Measurements from ENCODE around the gene CHST11.
"Not testable (repeated sequence)": the region's sequence is repeated elsewhere in the genome, so short reads cannot be mapped to it uniquely, and the experiment has no call there.

CHST11 gene

DNA sequence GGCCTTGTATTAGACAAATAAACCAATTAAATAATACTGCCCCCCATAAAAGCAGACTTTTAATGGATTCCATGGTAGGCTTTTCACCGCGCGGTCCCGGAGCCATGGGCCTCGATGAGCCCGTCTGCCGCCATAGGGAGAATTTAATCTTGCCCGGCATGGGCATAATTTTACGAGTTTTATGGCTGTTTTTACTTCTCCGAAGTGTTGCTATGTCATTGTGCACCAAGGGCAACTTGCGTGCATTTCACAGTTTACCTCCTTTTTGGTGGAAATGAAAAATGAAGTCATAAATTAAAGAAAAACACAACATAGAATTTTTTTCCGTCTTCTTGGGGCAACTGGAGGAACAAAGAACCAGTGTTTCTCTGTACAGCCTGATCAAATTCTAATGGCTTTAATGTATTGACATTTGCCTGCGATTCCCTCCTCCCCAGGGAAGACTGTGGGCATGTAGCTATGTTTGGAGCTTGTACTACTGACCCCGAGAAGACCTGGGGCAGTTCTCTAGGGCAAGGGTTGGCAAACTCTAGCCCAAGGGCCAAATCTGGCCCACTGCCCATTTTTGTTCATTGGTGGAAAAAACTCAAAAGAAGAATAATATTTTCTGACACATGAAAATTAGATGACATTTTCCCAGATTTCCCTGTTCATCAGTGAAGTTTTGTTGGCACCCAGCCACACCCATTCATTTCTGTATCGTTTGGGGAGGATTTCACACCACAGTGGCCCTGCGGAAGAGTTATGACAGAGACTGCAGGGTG, 142.7 kb downstream of the CHST11 start:
- DNase-seq: no peak
- in situ Hi-C loops (cut with HindIII; ENCODE audit: low pct_ligation_motif_present, low pct_unique_long_range_greater_than_20kb, low sequenced_read_pairs): loop anchor here (25.0 kb wide), 1 partner anchor 162 kb away; no protein-coding TSS in a partner anchor

DNA sequence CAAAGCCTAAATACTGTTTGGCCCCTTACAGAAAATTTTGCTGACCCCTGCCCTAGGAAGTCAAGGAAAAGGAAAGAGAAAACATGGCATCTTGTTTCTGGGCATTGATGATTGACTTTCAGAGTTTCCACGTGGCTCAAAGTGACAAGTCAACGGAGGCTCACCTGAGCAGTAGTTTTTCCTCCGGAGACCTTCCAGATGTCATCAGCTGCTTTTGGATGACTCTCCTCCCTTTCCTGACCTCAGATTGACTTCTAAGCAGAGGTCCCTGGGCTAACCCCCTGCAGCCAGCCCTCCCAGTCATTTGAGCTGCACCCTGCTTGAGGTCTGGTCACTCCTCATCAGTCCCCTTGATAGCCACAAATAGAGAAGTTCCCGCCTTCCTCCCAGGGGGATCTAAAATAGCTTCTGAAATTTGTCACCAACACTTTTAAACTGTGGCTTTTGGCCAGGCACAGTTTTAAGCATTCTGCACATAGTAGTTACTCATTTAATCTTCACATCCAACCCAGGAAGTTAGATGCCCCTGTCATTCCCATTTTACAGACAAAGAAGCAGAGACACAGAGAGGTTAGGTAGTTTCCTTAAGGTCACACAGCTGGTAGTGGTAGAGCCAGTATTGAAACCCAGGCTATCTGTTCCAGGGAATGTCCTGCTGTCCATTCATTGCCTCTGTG, 143.4 kb downstream of the CHST11 start:
- in situ Hi-C loops (cut with HindIII; ENCODE audit: low pct_ligation_motif_present, low pct_unique_long_range_greater_than_20kb, low sequenced_read_pairs): loop anchor here (25.0 kb wide), 1 partner anchor 163 kb away; no protein-coding TSS in a partner anchor
- no peak for DNase-seq

- DNase-seq: no peak
- in situ Hi-C loops (cut with HindIII; ENCODE audit: low pct_ligation_motif_present, low pct_unique_long_range_greater_than_20kb, low sequenced_read_pairs): loop anchor here (25.0 kb wide), 1 partner anchor 164 kb away; no protein-coding TSS in a partner anchor
Observed at GRCh38 chr12:104600790-104601739, 144.3 kb downstream of the CHST11 start.

DNA sequence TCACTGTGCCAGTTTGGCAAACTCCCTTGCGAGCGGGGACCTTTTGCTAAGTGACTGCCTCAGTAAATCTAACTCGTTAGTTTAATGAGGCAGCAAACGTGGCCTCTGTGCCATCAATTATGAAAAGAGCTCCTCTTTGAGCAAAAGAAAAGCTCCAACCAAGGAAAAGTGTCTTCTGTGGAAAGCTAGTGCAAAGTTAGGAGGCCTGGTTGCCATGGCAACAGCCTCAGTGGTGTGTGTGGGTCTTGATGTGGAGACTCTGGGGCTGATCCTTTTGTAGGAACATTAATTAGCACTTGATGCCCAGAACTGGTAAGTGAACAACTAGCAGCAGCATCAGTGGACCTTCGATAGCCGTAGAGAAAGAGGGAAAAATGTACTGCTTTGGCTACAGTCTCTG, 145.7 kb downstream of the CHST11 start:
- in situ Hi-C loops (cut with HindIII; ENCODE audit: low pct_ligation_motif_present, low pct_unique_long_range_greater_than_20kb, low sequenced_read_pairs): loop anchor here (25.0 kb wide), 1 partner anchor 165 kb away; no protein-coding TSS in a partner anchor
- DNase-seq: no peak

GRCh38 chr12:104602896-104603295, 146.1 kb downstream of the CHST11 start:
- in situ Hi-C loops (cut with HindIII; ENCODE audit: low pct_ligation_motif_present, low pct_unique_long_range_greater_than_20kb, low sequenced_read_pairs): loop anchor here (25.0 kb wide), 1 partner anchor 166 kb away; no protein-coding TSS in a partner anchor
- DNase-seq: no peak

GRCh38 chr12:104603545-104603973, 146.8 kb downstream of the CHST11 start:
- DNase-seq: no peak
- in situ Hi-C loops (cut with HindIII; ENCODE audit: low pct_ligation_motif_present, low pct_unique_long_range_greater_than_20kb, low sequenced_read_pairs): loop anchor here (25.0 kb wide), 1 partner anchor 166 kb away; no protein-coding TSS in a partner anchor

DNA sequence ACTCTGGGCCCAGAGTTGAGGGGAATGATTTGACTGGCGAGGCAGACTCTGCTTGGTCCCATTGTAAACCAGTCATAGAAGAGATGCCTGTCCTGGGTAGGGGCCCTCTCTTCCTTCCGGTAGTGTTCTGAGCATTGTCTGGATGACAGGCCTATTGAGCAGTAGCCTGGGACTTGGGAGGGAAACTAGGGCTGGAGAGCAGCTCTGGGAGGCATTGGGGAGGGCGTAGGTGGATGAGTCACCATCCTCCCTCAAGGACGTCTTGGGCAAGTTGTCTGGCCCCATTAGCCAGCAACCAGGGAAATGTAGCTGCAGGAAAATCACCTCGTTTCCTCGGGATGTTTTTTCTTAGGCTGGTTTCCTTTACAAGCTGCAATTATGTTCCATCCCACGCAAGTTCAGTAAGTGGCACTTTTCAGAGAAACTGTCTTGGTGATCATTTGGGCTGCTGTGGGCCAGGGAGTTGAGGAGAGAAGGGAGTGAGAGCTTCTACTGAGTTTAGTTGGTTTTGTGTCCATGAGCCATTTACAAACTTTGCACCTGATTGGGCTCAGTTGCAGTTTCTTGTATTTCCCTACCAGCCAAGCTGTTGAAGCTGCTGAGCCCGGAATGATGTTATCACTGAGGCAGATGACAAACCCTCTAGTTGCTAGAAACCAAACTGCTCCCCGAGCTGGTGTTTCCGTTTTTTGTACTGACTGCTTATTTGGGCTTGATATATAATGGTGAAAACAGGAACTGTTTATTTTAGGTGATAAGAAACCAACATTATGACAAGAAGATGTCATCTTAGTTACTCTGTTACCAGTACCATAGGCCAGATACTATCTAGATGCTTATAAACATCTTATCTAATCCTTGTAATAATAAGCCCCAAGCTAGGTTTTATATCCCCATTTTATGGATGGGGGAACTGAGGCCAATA, 147.6 kb downstream of the CHST11 start:
- in situ Hi-C loops (cut with HindIII; ENCODE audit: low pct_ligation_motif_present, low pct_unique_long_range_greater_than_20kb, low sequenced_read_pairs): loop anchor here (25.0 kb wide), 1 partner anchor 167 kb away; no protein-coding TSS in a partner anchor
- peak; percentile 90 for DNase-seq

DNA sequence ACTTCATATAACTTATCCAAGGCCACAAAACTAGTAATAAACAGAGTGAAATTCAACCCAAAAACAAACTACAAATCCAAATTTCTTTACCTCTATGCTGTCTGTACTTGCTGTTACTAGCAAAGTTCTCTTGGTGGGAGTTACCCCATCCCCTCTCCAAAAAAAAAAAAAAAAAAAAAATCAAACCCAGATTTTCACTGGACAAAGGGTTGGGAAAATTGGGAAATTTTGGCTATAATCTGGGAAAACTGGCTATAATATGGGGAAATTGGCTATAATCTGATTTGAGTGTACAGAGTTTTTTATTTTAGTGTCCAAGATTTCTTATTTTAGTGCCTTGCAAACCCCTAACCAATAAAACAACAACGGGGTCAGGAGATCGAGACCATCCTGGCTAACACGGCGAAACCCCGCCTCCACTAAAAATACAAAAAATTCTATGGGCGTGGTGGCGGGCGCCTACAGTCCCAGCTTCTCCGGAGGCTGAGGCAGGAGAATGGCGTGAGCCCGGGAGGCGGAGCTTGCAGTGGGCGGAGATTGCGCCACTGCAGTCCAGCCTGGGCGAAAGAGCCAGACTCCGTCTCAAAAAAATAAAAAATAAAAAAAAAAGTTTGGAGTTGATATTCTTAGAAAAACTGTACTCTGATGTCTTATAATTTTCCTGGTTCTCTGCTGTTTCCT, 148.4 kb downstream of the CHST11 start:
- in situ Hi-C loops (cut with HindIII; ENCODE audit: low pct_ligation_motif_present, low pct_unique_long_range_greater_than_20kb, low sequenced_read_pairs): loop anchor here (25.0 kb wide), 1 partner anchor 168 kb away; no protein-coding TSS in a partner anchor
- DNase-seq: no peak

- in situ Hi-C loops (cut with HindIII; ENCODE audit: low pct_ligation_motif_present, low pct_unique_long_range_greater_than_20kb, low sequenced_read_pairs): loop anchor here (25.0 kb wide), 1 partner anchor 168 kb away; no protein-coding TSS in a partner anchor
- DNase-seq: no peak
Observed at GRCh38 chr12:104605685-104606084, 148.9 kb downstream of the CHST11 start.

GRCh38 chr12:104608998-104609397, 152.2 kb downstream of the CHST11 start:
- in situ Hi-C loops (cut with HindIII; ENCODE audit: low pct_ligation_motif_present, low pct_unique_long_range_greater_than_20kb, low sequenced_read_pairs): loop anchor here (25.0 kb wide), 1 partner anchor 172 kb away; no protein-coding TSS in a partner anchor
- no peak for DNase-seq

- no peak for DNase-seq
- in situ Hi-C loops (cut with HindIII; ENCODE audit: low pct_ligation_motif_present, low pct_unique_long_range_greater_than_20kb, low sequenced_read_pairs): loop anchor here (25.0 kb wide), 1 partner anchor 172 kb away; no protein-coding TSS in a partner anchor
Observed at GRCh38 chr12:104609445-104609844, 152.7 kb downstream of the CHST11 start.

DNA sequence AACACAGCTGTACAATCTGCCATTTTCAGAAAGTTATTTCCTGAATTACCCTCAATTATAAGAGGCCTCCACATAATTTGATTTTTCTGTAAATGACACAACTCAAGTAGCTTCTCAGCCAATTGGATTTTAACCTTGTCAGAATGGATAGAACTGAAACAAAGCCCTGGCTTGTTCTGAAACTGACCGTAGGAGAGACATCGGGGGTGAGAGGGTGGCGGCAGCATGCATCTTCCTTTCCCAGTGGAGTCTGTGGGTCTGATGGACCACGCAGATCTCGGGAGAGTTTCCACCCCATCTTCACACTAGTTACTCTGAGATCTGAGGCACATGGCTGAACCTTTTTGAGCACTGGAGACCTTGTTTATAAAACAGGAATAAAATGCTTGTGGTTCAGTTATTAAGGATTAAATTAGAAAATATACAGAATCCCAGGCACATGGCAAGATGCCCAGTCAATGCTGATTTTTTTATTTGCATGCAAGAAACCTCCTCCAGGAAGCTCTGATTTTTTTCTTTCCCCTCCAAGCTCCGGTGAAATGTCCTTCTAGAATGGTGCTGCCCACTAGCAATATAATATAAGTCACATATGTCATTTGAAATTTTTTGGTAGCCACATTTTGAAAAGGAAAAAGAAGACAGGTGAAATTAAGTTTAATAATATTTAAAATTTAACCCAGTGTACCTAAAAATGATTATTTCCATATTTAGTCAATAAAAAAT, 153.9 kb downstream of the CHST11 start:
- in situ Hi-C loops (cut with HindIII; ENCODE audit: low pct_ligation_motif_present, low pct_unique_long_range_greater_than_20kb, low sequenced_read_pairs): loop anchor here (25.0 kb wide), 1 partner anchor 173 kb away; no protein-coding TSS in a partner anchor
- DNase-seq: no peak

DNA sequence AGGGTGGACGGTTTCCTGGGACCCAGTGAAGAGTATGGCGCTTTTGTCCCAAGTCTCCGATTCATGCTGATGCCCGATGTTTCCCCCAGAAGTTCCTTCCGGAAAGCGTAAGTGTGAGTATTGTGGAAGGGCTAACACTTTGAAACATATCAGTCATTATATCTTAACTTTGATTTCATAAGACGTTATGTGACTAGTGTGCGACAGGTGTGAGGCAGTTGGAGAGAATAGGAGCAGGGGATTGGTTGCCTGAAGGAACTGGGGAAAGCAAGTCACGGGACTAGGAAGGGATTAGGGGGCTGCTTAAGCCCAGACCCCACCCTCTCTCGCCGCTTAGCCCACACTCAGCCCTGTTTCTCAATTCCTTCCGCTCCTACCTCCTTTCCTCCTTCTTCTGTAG, 154.9 kb downstream of the CHST11 start:
- no peak for DNase-seq
- in situ Hi-C loops (cut with HindIII; ENCODE audit: low pct_ligation_motif_present, low pct_unique_long_range_greater_than_20kb, low sequenced_read_pairs): loop anchor here (25.0 kb wide), 1 partner anchor 174 kb away; no protein-coding TSS in a partner anchor

DNA sequence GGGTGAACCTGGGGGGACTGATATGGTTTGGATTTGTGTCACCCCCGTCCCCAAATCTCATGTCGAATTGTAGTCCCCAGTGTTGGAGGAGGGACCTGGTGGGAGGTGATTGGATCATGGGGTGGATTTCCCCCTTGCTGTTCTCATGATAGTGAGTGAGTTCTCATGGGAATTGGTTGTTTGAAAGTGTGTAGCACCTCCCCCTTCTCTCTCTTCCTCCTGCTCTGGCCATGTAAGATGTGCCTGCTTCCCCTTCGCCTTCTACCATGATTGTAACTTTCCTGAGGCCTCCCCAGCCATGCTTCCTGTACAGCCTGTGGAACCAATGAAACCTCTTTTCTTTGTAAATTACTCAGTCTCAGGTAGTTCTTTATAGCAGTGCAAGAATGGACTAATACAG, 156.6 kb downstream of the CHST11 start:
- not testable (repeated sequence) for DNase-seq
- in situ Hi-C loops (cut with HindIII; ENCODE audit: low pct_ligation_motif_present, low pct_unique_long_range_greater_than_20kb, low sequenced_read_pairs): loop anchor here (25.0 kb wide), 1 partner anchor 176 kb away; no protein-coding TSS in a partner anchor

DNA sequence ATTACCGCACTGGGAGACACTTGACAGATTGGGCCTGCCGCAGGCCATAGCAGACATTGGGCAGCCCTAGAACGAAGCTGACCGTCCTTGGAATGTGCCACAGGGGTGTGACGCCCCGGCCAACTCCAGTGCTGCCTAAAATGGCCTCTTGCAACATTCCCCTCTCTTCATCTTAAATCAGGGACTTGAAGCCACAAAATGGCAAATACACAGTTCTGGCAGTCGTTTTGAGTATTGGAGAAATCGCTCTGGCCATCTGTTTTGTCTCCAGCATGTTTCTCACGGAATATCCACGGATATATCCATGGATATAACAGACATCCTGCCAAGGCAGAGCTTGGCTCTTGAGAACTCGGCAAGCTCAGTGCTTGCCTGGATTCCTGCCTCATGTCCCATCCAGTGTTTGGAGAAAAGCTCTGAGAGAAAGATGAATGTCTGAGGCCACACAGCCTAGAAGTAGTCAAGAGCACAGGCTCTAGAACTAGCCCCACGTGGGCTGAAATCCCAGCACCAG, 158.4 kb downstream of the CHST11 start:
- in situ Hi-C loops (cut with HindIII; ENCODE audit: low pct_ligation_motif_present, low pct_unique_long_range_greater_than_20kb, low sequenced_read_pairs): loop anchor here (25.0 kb wide), 1 partner anchor 178 kb away; no protein-coding TSS in a partner anchor
- no peak for DNase-seq

DNA sequence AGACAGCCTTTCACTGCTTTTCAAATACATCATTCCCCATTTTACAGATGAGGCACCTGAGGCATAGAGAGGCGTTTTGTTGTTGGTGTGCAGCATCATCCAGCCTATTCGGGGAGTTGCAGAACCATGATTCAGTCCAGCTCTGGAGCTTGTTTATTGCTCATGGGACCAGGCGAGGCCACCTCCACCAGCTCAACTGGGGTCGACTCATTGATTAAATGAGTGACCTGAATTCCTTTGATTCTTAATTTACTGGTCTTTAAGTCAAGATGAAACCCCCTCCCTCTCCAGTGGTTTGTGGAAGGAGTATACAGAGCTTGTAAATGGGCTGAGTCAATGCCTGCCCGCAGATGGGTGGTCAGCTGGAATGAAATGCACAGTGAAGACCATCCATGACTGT, 161.9 kb downstream of the CHST11 start:
- no peak for DNase-seq
- in situ Hi-C loops (cut with HindIII; ENCODE audit: low pct_ligation_motif_present, low pct_unique_long_range_greater_than_20kb, low sequenced_read_pairs): loop anchor here (25.0 kb wide), 1 partner anchor 181 kb away; no protein-coding TSS in a partner anchor

All from ACHN (cell line).